Measurements from ENCODE around the gene MARK3.

Gene MARK3

DNA sequence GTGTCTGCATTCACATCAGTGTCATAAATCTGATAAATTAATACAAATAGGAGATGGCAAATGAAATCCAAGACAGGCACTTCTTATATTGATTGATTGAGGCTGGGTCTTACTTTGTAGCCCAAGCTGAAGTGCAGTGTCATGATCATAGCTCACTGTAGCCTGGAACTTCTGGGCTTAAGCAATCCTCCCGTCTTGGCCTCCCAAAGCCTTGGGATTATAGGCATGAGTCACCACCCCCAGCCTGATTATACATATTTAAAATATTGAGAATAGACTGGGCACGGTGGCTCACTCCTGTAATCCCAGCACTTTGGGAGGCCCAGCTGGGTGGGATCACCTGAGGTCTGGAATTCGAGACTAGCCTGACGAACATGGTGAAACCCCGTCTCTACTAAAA, 51.3 kb downstream of the MARK3 start:
- DNase-seq, result no peak

DNA sequence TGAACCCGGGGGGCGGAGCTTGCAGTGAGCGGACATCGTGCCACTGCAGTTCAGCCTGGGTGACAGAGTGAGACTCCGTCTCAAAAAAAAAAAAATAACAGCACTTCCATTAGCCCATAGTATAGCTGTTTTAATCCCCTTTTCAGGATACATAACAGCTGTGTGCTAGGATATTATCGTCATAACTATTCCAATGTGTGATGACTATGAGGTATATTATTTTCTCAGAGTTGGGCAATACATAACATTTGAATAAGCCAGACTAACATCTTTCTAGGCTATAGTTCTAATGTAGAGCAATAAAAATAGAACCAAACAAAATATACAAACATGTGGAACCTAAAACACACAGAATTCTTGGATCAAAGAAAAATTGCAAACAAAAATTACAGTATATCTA, 57.1 kb downstream of the MARK3 start:
- TF ChIP-seq, protein P1, sequence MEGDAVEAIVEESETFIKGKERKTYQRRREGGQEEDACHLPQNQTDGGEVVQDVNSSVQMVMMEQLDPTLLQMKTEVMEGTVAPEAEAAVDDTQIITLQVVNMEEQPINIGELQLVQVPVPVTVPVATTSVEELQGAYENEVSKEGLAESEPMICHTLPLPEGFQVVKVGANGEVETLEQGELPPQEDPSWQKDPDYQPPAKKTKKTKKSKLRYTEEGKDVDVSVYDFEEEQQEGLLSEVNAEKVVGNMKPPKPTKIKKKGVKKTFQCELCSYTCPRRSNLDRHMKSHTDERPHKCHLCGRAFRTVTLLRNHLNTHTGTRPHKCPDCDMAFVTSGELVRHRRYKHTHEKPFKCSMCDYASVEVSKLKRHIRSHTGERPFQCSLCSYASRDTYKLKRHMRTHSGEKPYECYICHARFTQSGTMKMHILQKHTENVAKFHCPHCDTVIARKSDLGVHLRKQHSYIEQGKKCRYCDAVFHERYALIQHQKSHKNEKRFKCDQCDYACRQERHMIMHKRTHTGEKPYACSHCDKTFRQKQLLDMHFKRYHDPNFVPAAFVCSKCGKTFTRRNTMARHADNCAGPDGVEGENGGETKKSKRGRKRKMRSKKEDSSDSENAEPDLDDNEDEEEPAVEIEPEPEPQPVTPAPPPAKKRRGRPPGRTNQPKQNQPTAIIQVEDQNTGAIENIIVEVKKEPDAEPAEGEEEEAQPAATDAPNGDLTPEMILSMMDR (IDR thresholded peaks at IDR 0.05; ENCODE audit: low read depth, low read length), result no peak
- no peaks in the 10 kb centered on the region for H3K9me3 ChIP-seq (ENCODE audit: severe bottlenecking)
- no peaks in the 10 kb centered on the region for H3K27me3 ChIP-seq (ENCODE audit: insufficient read depth, low read depth, severe bottlenecking)
- H3K36me3 ChIP-seq, result peaks cover 18% of the 10 kb centered on the region
- no peak overlapping the region for H3K27ac ChIP-seq
- H3K4me3 ChIP-seq (ENCODE audit: low read depth, low read length), result no peak overlapping the region
- no peak for DNase-seq

More for the DNA sequence above, 51.3 kb downstream of the MARK3 start:
- H3K27ac ChIP-seq, result no peak overlapping the region
- H3K4me3 ChIP-seq (ENCODE audit: low read depth, low read length), result no peak overlapping the region
- H3K36me3 ChIP-seq, result peaks cover 21% of the 10 kb centered on the region
- TF ChIP-seq, protein P1 (IDR thresholded peaks at IDR 0.05; ENCODE audit: low read depth, low read length), result no peak
- H3K27me3 ChIP-seq (ENCODE audit: insufficient read depth, low read depth, severe bottlenecking), result no peaks in the 10 kb centered on the region
- no peaks in the 10 kb centered on the region for H3K9me3 ChIP-seq (ENCODE audit: severe bottlenecking)

DNA sequence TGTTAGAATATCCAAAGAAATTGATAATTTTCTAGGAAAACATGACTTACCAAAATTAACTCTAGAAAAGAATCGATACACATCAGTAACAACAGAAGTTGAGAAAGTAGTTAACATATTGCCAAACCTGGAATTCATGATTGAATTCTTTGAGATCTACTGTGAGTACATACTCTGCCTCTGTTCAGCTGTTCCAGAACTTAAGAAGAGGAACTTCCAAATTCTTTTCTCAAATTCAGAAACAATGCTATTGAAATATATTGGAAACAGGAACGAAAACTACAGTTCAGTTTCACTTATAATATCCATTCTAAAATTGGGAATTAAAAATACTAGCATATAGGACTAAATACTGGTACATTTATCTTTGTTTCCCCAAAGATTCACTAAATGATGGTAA, 57.9 kb downstream of the MARK3 start:
- TF ChIP-seq, protein P1 (IDR thresholded peaks at IDR 0.05; ENCODE audit: low read depth, low read length), result no peak
- no peak for DNase-seq
- H3K4me3 ChIP-seq (ENCODE audit: low read depth, low read length), result no peak overlapping the region
- H3K27me3 ChIP-seq (ENCODE audit: insufficient read depth, low read depth, severe bottlenecking), result no peaks in the 10 kb centered on the region
- H3K9me3 ChIP-seq (ENCODE audit: severe bottlenecking), result no peaks in the 10 kb centered on the region
- H3K27ac ChIP-seq, result no peak overlapping the region
- H3K36me3 ChIP-seq, result peaks cover 14% of the 10 kb centered on the region

DNA sequence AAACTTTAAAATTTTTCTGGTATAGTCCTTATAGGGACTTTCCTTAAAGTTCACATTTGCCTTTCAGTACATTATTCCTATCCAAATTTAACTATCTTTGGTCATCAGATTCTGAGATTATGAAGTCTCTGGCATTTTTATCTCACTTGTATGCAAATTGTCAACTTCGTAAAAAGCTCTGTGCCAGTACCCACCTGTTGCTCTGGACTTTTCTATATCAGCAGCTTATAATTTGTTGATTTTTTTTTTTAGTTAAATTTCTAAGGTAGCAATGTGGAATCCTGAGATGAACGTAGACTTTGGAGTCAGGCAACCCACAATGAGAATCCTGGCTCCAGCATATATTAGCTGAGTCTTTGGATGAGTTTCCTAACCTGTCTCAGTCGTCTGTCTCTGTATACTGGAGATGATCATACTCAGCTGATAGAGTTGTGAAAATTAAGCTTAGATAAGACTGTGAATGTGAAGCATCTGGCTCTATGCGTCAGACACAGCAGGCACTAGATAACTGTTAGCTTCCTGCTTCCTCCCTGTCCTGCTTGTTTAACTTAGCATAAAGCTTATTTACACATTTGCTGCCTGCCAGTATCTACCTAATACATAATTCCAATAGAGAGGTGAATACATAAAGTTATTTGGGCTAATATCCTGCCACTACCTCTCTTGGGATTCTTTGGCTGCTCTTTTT, 59.8 kb downstream of the MARK3 start:
- H3K4me3 ChIP-seq (ENCODE audit: low read depth, low read length), result no peak overlapping the region
- H3K27ac ChIP-seq, result no peak overlapping the region; the same call in 1 of the 2 replicates
- no peaks in the 10 kb centered on the region for H3K27me3 ChIP-seq (ENCODE audit: insufficient read depth, low read depth, severe bottlenecking)
- H3K9me3 ChIP-seq (ENCODE audit: severe bottlenecking), result no peaks in the 10 kb centered on the region
- DNase-seq, result no peak
- TF ChIP-seq, protein P1 (IDR thresholded peaks at IDR 0.05; ENCODE audit: low read depth, low read length), result no peak
- peaks cover 11% of the 10 kb centered on the region for H3K36me3 ChIP-seq

DNA sequence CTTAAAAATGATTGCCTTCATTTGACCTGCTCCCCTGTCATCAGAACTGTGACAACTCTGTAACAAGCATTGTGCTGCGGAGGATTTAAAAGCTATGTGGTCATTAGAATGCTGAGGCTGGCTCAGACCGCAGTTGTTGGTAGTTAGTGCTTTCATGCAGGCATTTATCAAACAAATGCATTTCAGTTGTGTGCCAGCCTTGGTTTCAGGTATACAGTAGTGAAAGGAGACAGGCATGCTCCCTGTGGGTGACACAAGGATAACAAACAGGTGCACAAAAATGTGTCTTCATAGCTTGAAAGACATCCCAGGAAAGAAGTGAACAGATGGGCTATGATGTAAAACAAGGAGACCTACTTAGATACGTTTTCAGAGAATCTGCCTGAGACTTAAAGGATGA, 60.6 kb downstream of the MARK3 start:
- no peaks in the 10 kb centered on the region for H3K9me3 ChIP-seq (ENCODE audit: severe bottlenecking)
- H3K36me3 ChIP-seq, result peaks cover 7% of the 10 kb centered on the region
- no peak for DNase-seq
- no peak overlapping the region for H3K4me3 ChIP-seq (ENCODE audit: low read depth, low read length)
- H3K27me3 ChIP-seq (ENCODE audit: insufficient read depth, low read depth, severe bottlenecking), result no peaks in the 10 kb centered on the region
- peak overlapping the region; percentile 46 for H3K27ac ChIP-seq
- TF ChIP-seq, protein P1 (IDR thresholded peaks at IDR 0.05; ENCODE audit: low read depth, low read length), result no peak

DNA sequence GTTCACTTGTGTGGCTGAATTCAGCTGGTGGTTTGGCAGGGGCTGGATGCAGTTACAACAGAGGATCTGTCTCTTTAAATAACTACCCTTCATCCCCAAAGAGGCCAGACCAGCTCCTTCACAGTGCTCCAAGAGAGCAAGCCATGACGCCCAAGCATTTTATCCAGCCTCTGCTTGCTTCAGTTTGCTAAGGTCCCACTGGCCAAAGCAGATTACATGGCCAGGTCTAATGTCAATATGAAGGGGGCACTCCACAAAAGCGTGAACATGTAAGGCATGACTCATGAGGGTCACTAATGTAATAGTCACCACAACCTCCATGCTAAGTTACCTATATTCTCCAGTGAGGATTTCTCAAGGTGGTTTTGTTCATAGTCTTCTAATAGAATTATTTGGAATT, 62.9 kb downstream of the MARK3 start:
- no peak for DNase-seq
- H3K9me3 ChIP-seq (ENCODE audit: severe bottlenecking), result no peaks in the 10 kb centered on the region
- H3K27me3 ChIP-seq (ENCODE audit: insufficient read depth, low read depth, severe bottlenecking), result no peaks in the 10 kb centered on the region
- H3K36me3 ChIP-seq, result no peaks in the 10 kb centered on the region
- no peak overlapping the region for H3K4me3 ChIP-seq (ENCODE audit: low read depth, low read length)
- TF ChIP-seq, protein P1 (IDR thresholded peaks at IDR 0.05; ENCODE audit: low read depth, low read length), result no peak
- H3K27ac ChIP-seq, result no peak overlapping the region
